Cerebellar nuclear complex (tissue), 1 donor: ENCODE results near the gene UCHL5.

Experiments
- DNase-seq, 2 experiments: peaks; one replicate each; lab custom pipeline; 2025; lab: John Stamatoyannopoulos, UW

The UCHL5 gene, protein sequence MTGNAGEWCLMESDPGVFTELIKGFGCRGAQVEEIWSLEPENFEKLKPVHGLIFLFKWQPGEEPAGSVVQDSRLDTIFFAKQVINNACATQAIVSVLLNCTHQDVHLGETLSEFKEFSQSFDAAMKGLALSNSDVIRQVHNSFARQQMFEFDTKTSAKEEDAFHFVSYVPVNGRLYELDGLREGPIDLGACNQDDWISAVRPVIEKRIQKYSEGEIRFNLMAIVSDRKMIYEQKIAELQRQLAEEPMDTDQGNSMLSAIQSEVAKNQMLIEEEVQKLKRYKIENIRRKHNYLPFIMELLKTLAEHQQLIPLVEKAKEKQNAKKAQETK

DNA sequence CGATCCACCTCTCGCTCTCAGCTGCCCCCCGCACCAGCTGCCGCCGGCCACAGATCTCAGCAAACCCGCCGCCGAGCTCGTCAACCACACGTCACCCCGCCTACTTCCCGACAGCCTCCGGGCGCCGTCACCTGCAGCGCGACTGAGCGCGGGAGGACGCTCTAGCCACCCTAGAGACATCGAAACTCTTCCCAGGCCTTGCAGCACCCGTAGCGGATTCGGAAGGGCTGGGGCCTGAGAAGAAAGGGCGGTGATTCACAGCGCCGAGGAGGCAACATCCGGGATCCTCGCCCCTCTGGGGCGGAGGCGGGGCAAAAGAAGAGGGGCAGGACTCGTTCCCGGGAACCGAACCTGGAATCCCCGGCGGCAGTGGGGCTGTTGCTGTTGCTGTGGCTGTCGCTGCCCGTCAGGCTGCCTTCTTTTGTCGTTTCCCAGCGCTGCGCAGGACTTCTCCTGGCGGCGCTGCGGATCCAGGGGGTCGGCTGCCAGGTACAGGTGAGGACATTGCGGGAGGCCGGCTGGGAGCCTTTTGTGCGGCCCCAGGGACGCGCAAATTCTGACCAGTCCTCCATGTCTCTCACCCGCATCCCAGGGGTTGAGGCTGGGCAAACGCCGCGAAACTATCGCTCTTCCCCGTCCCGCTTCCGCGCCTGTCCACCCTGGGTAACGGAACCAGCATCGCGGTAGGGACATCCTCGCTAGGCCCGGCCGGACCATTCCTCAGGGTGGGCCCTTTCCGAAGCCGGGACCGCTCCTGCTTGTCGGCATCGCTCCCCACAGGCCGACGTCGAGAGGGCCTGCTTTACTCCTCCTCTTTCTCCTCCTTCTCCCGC lies at the start of gene UCHL5, which contains the start of gene RO60:
Gene UCHL5 (minus strand): TSS at position 79 of the 833 bp plus-strand sequence. CDS start 100 bp downstream, outside the sequence.
Gene RO60 (plus strand): TSS at position 331 of the 833 bp plus-strand sequence. CDS start 9,443 bp downstream, outside the sequence.
- DNase-seq: peak; percentile 48 to 90

- no peak for DNase-seq
Measured at GRCh38 chr1:193108471-193108870, 49.3 kb upstream of the UCHL5 start.

- no peak for DNase-seq
Measured at GRCh38 chr1:193105821-193106177, 46.6 kb upstream of the UCHL5 start.

GRCh38 chr1:193104907-193105820 lies 46.0 kb upstream of the UCHL5 start, which contains the start of gene GLRX2:
Gene GLRX2, minus strand, starts transcription at chr1:193105414. Its CDS starts 32 bp downstream, at chr1:193105382.
- DNase-seq: peak in 1 of 2 experiments; percentile 59

DNA sequence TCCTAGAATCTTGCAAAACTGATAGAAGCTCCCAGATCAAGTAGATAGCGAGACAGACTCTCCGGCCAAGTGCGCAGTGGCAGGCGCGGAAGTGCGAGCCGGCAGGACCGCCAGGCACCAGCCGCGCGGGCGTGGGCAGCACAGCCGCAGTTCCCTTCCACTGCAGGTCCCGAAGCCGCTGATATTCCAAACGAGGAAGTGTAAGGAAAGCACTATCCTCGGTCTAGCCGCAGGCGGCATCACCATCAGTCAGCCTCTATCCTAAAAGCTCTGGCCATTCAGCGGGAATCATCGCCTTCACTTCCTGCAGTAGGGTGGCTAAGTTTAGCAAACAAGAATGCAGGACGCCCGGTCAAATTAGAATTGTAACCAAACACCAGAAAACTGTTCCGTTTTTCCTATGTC lies 45.3 kb upstream of the UCHL5 start:
- peak in 1 of 2 experiments; percentile 22 for DNase-seq

DNA sequence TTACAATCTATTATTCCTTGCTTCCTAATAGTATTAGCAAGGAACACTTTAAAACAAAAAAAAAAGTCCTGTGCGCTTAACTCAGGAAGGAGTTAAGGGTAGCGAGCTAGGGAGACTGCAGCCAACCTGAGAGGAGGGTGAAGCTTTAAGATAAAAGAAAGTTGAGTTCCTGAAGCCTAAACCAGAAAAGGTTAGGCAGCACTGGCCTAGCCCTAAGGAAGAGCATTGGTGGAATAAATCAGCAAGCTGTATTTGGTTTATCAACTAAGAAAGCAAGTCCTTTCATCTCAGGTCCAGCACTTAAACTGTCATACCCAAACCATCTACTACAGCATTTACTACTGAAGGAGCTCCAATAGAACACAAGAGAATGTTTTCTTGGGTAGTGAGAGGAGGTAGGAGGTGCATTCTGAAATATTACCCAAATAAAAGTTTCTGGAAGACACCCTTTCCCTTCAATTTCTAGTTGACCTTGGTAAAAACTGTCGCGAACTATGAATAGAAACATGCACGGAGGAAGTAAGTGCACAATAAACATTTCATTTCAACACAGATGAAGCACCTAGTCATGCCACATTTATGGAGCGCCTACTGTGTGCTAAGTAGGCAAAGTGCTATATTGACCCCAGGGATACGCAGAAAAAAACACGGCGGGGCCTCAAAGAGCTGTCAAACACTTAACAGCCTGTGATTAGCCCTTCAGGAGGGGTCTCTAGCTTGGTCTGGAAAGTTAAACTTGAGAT lies 44.8 kb upstream of the UCHL5 start:
- no peak for DNase-seq

GRCh38 chr1:193102662-193103061 lies 43.5 kb upstream of the UCHL5 start:
- no peak for DNase-seq

GRCh38 chr1:193094112-193094511 lies 35.0 kb upstream of the UCHL5 start:
- DNase-seq: no peak

DNA sequence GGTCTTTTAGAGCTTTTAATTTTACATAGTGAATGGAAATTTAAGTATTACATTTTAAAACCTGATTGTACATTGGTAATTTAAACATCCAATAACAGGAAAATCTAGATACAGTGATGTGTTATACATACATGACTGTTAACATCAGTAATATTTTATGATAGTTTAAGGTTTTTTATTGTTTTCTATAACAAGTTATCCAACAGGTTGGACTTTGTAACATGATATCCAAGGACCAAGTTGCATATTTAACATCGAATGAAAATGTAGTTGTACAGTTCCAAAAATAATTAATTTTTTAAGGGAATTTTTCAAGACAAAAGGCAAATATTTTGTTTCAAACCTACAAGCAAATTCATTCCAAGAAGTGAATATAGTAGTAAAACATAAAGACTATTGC lies 31.7 kb upstream of the UCHL5 start:
- DNase-seq: no peak

- no peak for DNase-seq
Measured at GRCh38 chr1:193087893-193088292, 28.7 kb upstream of the UCHL5 start.

DNA sequence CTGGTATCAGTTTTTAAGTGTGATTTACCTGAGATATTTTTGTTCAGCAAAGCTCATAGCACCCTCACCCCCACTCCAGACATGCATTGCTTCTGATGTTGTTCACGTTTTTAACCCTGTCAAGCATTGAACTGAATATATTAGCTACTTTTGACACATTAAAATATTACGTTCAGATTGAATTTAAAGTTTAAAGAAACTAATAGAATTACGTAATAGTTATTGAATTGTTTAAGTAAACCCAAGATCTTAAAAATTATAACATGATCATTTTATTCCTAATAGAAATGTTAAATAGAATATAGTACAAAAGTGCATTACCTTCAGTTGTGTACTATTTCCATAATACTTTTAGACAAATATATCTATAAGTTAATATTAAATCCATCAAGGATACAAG lies 27.2 kb upstream of the UCHL5 start:
- DNase-seq: no peak

- no peak for DNase-seq
Measured at GRCh38 chr1:193085263-193085662, 26.1 kb upstream of the UCHL5 start.

DNA sequence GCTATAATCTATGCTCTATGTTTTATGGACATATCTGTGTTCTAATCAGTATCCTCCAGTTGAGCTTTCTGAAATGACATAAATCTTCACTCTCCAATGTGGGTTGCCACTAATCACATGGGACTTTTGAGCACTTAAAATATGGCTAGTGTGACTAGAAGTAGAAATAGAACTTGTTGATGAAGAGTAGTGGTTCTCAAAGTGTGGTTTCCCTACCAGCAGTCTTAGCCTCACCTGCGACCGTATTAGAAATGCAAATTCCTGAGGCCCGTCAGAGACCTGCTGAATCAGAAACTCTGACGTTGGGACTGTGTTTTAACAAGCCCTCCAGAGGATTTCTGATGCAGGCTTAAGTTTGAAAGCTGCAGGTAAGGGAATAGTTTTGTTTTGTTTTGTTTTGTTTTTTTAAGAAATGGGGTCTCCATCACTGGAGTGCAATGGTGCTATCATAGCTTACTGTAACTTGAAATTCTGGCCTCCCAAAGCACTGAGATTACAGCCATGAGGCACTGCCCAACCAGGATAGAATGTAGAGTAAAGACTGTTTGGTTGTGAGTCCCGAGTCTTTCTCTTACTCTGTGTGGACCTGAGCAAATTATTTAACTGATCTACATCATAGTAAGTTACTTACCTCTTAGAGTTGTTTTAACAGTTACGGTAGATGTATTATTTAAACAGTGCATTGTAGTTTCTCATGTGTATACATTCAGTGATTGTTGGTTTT lies 24.4 kb upstream of the UCHL5 start:
- DNase-seq: no peak

- DNase-seq: no peak
Measured at GRCh38 chr1:193079187-193079586, 20.0 kb upstream of the UCHL5 start.

- no peak for DNase-seq
Measured at GRCh38 chr1:193077991-193078390, 18.8 kb upstream of the UCHL5 start.

- DNase-seq: no peak
Measured at GRCh38 chr1:193070942-193071341, 11.8 kb upstream of the UCHL5 start.

- no peak for DNase-seq
Measured at GRCh38 chr1:193070386-193070753, 11.2 kb upstream of the UCHL5 start.

DNA sequence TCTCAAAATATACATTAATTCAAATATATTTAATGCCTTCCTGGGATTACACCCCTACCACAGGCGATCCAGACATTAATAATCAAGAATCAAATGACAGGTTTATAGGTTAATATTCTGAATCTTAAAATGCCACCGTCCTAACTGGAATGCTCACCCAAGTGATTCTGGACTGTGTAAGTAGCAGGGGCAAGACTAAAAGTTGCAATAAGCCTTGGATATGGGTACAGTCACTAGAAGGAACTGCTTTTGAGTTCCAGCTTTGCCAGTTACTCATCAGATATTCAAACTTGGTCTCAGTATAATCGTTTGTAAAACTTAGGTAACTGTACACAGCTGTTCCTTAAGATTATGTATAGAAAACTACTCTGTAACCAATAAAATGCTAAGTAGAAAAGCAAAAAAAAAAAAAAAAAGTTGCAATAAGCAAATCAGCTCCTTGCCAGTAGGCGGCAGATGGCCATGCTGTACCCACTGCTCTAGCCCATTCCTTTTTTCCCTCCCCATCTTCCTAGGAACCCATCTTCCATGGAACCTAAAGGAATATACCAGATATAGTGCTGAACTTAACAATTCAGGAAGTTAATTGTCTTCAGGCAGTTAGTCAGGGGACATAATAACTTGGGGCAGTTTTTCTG lies 10.7 kb upstream of the UCHL5 start:
- no peak for DNase-seq

DNA sequence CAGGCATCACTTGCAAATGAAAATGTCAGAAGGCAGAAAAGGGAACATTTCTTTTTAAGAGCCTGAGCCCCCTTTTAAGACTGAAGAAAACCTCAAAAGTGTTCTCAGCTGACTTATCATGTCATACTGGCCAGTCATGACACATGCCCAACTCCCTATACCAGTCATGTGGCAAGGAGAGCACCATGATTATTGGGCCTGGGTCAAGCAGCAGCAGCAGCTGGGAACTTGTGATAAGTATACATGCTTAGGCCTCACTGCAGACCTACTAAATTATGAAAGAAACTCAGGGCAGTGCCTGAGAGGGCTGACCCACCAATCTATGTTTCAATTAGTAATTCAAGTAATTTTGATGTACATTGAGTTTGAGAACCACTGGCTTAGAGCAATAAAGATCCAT lies 8.9 kb upstream of the UCHL5 start:
- no peak for DNase-seq

DNA sequence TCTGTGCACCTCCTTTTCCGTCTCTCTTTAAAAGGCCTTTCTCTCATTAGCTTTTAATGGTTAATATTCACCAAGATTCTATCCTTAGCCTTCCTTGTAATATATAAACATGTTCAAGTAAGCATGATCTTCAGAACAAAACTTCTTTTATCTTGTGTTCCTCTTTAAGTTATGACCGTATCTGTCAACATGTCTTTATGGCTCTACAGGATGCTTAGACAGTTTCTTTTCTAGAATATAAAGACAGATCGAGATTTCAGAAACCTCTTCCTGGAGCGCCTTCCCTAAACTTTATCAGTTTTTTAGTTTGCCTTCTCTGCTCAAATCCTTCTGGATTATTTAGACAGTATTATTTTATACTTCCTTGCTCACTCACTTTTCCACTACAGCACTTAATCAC lies 7.4 kb upstream of the UCHL5 start:
- DNase-seq: no peak
